IMR-90 (cell line): ENCODE measurements around the gene NOS1.

Experiments used
- CEBPB ChIP-seq: IDR thresholded peaks from 2 replicates; pipeline ENCODE4 v1.6.1; 2012; ENCODE audit warnings: low read depth, low read length, improper control_type of control experiment
- CHD1 ChIP-seq: IDR thresholded peaks from 2 replicates; pipeline ENCODE4 v1.6.1; 2012; ENCODE audit warnings: low read depth, low read length, improper control_type of control experiment
- FOS ChIP-seq: fragments of 150-350 bp; IDR thresholded peaks from 2 replicates; pipeline ENCODE4 v1.6.1; 2016; ENCODE audit warnings: low read depth, low read length
- MAZ ChIP-seq: IDR thresholded peaks from 2 replicates; pipeline ENCODE4 v1.6.1; 2012; ENCODE audit warnings: low read depth, mild to moderate bottlenecking, low read length, improper control_type of control experiment, moderate library complexity, borderline replicate concordance
- MXI1 ChIP-seq: IDR thresholded peaks from 2 replicates; pipeline ENCODE4 v1.6.1; 2012; ENCODE audit warnings: low read depth, mild to moderate bottlenecking, low read length, moderate library complexity, borderline replicate concordance
- POLR2A ChIP-seq: IDR thresholded peaks from 2 replicates; pipeline ENCODE4 v1.6.1; 2012; ENCODE audit warnings: mild to moderate bottlenecking, low read depth, low read length
- RAD21 ChIP-seq: IDR thresholded peaks from 2 replicates; pipeline ENCODE4 v1.6.1; 2012; ENCODE audit warnings: low read length, improper control_type of control experiment
- SMC3 ChIP-seq: fragments of 150-350 bp; IDR thresholded peaks from 2 replicates; pipeline ENCODE4 v1.6.1; 2016; ENCODE audit warnings: low read depth, mild to moderate bottlenecking, antibody characterized with exemption, low read length, moderate library complexity
- TF ChIP-seq, protein P1 (sequence below): conservative IDR thresholded peaks from 2 replicates; pipeline ENCODE4 v1.5.1; 2012; ENCODE audit warnings: mild to moderate bottlenecking, low read depth, low read length, improper control_type of control experiment
- TF ChIP-seq, protein P2 (sequence below): fragments of 150-350 bp; IDR thresholded peaks from 2 replicates; pipeline ENCODE4 v1.6.1; 2017; ENCODE audit warnings: mild to moderate bottlenecking, antibody characterized with exemption, low read length, low read depth

DNA sequence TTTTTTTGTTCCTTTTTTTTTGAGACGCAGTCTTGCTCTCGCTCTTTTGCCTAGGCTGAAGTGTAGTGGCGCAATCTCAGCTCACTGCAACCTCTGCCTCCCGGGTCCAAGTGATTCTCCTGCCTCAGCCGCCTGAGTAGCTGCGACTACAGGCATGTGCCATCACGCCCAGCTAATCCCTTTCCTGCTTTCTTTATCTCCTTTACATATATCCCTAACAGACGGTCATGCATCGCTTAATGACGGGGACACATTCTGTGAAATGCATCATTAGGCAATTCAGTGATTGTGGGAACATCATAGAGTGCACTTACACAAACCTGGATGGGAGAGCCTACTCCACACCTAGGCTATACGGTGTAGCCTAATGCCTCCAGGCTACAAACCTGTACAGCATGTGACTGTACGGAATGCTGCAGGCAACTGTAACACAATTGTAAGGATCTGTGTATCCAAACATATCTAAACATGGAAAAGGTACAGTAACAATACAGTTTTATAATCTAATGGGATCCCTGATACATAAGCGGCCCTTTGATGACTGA, 32.8 kb downstream of the NOS1 start:
- TF ChIP-seq CEBPB: no peak
- TF ChIP-seq, protein P1, sequence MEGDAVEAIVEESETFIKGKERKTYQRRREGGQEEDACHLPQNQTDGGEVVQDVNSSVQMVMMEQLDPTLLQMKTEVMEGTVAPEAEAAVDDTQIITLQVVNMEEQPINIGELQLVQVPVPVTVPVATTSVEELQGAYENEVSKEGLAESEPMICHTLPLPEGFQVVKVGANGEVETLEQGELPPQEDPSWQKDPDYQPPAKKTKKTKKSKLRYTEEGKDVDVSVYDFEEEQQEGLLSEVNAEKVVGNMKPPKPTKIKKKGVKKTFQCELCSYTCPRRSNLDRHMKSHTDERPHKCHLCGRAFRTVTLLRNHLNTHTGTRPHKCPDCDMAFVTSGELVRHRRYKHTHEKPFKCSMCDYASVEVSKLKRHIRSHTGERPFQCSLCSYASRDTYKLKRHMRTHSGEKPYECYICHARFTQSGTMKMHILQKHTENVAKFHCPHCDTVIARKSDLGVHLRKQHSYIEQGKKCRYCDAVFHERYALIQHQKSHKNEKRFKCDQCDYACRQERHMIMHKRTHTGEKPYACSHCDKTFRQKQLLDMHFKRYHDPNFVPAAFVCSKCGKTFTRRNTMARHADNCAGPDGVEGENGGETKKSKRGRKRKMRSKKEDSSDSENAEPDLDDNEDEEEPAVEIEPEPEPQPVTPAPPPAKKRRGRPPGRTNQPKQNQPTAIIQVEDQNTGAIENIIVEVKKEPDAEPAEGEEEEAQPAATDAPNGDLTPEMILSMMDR: no peak
- TF ChIP-seq POLR2A: no peak
- TF ChIP-seq SMC3: no peak
- TF ChIP-seq MAZ: no peak
- no peak for TF ChIP-seq FOS
- TF ChIP-seq CHD1: no peak
- TF ChIP-seq RAD21: no peak
- TF ChIP-seq, protein P2, sequence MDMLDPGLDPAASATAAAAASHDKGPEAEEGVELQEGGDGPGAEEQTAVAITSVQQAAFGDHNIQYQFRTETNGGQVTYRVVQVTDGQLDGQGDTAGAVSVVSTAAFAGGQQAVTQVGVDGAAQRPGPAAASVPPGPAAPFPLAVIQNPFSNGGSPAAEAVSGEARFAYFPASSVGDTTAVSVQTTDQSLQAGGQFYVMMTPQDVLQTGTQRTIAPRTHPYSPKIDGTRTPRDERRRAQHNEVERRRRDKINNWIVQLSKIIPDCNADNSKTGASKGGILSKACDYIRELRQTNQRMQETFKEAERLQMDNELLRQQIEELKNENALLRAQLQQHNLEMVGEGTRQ: no peak
- TF ChIP-seq MXI1: no peak
